Upper lobe of right lung (tissue), 1 donor: ENCODE measurements around the gene NOL4. TPM values are rescaled to one million over a fixed set of nuclear protein-coding genes. Genes with fewer than 3 reads are reported as not detected.

ENCODE experiments used
- ATAC-seq: fragments of 200-7000 bp; cut with Tn5 transposase; one replicate; pipeline ENCODE4 v1.9.1; 2020; ENCODE audit warnings: mild to moderate bottlenecking, moderate library complexity
- DNase-seq: peaks from one replicate; pipeline ENCODE4 v3.0.0-alpha.2; 2020
- H3K27ac ChIP-seq: fragments of 200-600 bp; one replicate; pipeline ENCODE4 v1.8.0; 2022
- H3K27me3 ChIP-seq: fragments of 200-600 bp; one replicate; pipeline ENCODE4 v1.8.0; 2022; ENCODE audit warnings: mild to moderate bottlenecking
- H3K36me3 ChIP-seq: fragments of 200-600 bp; one replicate; pipeline ENCODE4 v1.8.0; 2022
- H3K4me1 ChIP-seq: fragments of 200-600 bp; one replicate; pipeline ENCODE4 v1.8.0; 2022
- H3K4me3 ChIP-seq: fragments of 200-600 bp; one replicate; pipeline ENCODE4 v1.8.0; 2022; ENCODE audit warnings: mild to moderate bottlenecking
- H3K9me3 ChIP-seq: fragments of 200-600 bp; one replicate; pipeline ENCODE4 v1.8.0; 2022
- intact Hi-C: fragments of 100-400 bp; cut with DNase I; formaldehyde crosslinking; loops from one replicate; pipeline ENCODE4 v1.11.0; 2022
- total RNA-seq: library from RNA; stranded (reverse); fragmentation: NEBNext Ultra II Directional; extraction: Animal tissue kit (Norgen Biotek cat#: 25700); gene quantifications from one replicate; pipeline ENCODE4 v1.2.1, GENCODE V29; 2021
- TF ChIP-seq, protein P1 (sequence below): fragments of 200-600 bp; IDR thresholded peaks from one replicate; pipeline ENCODE4 v1.8.0; 2022; ENCODE audit warnings: antibody characterized with exemption
- donor health status: DM: no; HTN: yes; CAD: no; lungs with severe emphysema.

The NOL4 gene
- total RNA-seq, 1 donor from 2014 or later: not detected

DNA sequence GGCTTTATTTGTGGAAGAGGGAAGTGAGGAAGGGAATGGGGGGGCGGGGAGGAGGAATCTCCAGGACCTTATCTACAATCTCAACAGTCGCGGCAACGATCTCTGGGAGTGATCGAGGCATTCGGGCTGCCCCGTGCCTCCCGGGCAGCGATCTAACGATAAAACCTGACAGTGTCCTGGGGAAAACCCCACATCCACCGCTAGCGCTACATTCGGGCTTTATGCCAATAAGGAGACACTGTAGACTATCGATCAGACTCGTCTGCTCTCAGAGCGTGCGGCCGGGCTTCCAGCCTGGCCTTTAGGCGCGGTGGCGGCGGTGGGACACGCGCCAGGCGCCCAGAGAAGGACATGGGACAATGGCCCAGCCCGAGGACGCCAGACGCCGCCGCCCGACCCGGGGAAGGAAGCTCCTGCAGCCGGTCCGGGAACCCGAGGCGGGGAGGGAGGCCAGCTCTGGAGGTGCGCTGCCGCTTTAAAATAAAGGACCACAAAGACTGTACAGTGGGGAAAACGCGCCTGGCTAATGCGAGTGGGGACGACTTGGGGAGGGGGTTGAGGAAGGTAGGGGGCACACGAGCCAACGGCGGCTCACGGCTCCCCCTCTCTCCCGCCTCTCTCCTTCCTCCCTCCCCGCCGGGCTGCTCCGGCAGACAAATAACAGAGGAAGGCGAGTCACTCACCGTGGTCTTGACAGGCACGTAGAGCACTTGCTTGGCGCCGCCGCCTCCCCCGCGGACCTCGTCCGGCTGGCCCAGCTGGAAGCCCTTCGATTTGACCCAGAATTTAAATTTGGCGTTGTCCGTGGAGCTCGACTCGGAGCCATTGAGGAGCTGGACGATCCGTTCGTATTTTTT, 2.2 kb downstream of the NOL4 start:
- Histone ChIP-seq H3K27ac (no peak overlapping the region), H3K4me3 (peak overlapping the region; percentile 39), H3K36me3 (no peaks in the 10 kb centered on the region), H3K27me3 (peaks cover 71% of the 10 kb centered on the region), H3K9me3 (no peaks in the 10 kb centered on the region), H3K4me1 (peaks cover 18% of the 10 kb centered on the region)
- TF ChIP-seq, protein P1, sequence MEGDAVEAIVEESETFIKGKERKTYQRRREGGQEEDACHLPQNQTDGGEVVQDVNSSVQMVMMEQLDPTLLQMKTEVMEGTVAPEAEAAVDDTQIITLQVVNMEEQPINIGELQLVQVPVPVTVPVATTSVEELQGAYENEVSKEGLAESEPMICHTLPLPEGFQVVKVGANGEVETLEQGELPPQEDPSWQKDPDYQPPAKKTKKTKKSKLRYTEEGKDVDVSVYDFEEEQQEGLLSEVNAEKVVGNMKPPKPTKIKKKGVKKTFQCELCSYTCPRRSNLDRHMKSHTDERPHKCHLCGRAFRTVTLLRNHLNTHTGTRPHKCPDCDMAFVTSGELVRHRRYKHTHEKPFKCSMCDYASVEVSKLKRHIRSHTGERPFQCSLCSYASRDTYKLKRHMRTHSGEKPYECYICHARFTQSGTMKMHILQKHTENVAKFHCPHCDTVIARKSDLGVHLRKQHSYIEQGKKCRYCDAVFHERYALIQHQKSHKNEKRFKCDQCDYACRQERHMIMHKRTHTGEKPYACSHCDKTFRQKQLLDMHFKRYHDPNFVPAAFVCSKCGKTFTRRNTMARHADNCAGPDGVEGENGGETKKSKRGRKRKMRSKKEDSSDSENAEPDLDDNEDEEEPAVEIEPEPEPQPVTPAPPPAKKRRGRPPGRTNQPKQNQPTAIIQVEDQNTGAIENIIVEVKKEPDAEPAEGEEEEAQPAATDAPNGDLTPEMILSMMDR: no peak
- peak; percentile 23 for ATAC-seq
- intact Hi-C loops: no loop called here
- peak; percentile 64 for DNase-seq

DNA sequence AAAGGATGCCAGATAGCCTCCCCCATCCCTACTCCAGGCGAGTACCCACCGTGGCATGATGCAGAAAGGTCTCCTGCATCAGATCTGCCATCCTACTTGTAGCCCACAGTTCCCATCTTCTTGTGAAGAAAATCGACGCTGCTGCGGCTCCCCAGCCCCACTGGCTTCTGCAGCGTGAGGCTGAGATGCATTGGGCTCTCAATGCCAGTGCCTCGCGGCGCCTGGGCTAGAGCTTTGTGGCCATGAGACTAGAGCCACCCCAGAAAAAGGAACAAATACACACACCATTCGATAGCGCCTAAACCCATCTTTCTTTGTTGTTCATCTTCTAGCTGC, 2.8 kb downstream of the NOL4 start:
- H3K4me1 ChIP-seq: peaks cover 18% of the 10 kb centered on the region
- intact Hi-C loops: no loop called here
- H3K4me3 ChIP-seq: peak overlapping the region; percentile 39
- DNase-seq: no peak
- H3K27ac ChIP-seq: no peak overlapping the region
- ATAC-seq: no peak
- H3K36me3 ChIP-seq: no peaks in the 10 kb centered on the region
- peaks cover 68% of the 10 kb centered on the region for H3K27me3 ChIP-seq
- H3K9me3 ChIP-seq: no peaks in the 10 kb centered on the region
- TF ChIP-seq, protein P1: no peak

DNA sequence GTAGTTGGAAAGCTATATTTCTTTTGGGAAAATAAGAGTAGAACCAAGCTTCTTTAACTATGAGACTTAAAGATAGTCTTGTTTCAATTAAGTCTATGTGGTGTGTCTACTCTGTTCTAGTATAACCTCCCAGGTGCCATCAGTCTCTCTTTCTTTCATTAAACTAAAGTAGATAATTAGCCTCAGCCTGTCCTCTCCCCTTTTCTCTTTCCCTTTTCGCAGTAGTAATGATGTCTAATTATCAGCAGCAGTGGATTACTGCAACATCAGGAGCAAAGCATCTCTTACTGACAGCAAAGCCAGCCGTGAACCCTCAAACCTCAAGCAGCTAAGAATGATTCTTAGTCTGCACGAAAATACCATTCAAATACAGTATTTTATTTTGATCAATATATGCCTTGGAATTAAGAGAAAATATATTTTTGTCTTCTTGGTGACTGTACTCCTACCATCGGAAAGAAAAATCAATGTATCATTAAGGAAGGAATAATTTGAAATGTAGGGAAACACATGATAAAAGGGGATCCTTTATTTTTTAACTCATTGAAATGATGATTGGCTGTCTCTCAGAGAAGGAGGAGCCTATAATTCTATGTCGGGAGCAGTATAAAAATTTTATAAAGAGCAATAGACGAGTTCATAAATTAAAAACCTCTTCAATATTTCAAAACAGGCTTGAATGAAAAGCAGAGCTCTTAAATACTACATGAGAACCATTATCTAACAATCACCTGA, 4.5 kb downstream of the NOL4 start:
- TF ChIP-seq, protein P1: no peak
- intact Hi-C loops: no loop called here
- ATAC-seq (no peak), DNase-seq (no peak)
- Histone ChIP-seq H3K4me3 (no peak overlapping the region), H3K27me3 (peaks cover 52% of the 10 kb centered on the region), H3K27ac (no peak overlapping the region), H3K36me3 (no peaks in the 10 kb centered on the region), H3K4me1 (peaks cover 18% of the 10 kb centered on the region), H3K9me3 (no peaks in the 10 kb centered on the region)

DNA sequence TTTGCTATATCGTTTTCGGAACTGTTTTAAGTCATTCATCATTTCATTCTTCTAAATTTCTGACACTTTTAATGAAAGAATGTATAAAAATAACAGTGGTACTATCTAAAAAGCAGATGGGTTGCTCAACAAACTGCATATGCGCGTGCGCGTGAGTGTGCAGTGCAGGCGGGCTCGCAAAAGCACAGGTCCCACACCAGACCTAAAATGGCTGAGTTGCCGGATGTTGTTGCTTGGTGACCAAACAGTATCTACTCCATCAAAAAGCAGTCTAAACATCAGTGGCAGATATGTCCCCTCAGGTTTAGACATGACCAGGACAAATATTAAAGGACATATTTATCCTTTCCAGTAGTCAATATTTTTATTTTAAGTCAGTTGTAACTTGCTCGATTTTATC, 5.1 kb downstream of the NOL4 start:
- no peaks in the 10 kb centered on the region for H3K36me3 ChIP-seq
- DNase-seq (no peak), ATAC-seq (no peak)
- H3K4me3 ChIP-seq: no peak overlapping the region
- H3K9me3 ChIP-seq: no peaks in the 10 kb centered on the region
- intact Hi-C loops: no loop called here
- TF ChIP-seq, protein P1: no peak
- H3K27me3 ChIP-seq: peaks cover 46% of the 10 kb centered on the region
- H3K4me1 ChIP-seq: peaks cover 18% of the 10 kb centered on the region
- H3K27ac ChIP-seq: no peak overlapping the region

DNA sequence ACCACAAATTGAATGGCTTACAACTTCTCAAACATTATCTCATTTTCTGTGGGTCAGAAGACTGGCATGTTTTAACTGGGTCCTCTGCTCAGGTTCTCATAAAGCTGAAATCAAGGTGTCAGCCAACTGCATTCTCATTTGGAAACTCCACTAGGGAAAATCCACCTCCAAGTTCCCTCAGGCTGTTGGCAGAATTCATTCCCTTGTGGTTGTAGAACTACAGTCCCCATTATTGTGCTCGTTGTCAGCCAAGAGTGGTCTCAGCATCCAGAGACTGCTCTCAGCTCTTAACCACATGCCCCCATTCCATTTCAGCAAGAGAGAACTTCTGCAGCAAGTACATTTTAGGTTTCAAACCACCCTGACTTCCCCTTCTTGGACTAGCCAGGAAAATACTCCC, 12.2 kb downstream of the NOL4 start:
- Histone ChIP-seq H3K27me3 (no peaks in the 10 kb centered on the region), H3K36me3 (no peaks in the 10 kb centered on the region), H3K4me3 (no peak overlapping the region), H3K27ac (no peak overlapping the region), H3K4me1 (no peaks in the 10 kb centered on the region), H3K9me3 (no peaks in the 10 kb centered on the region)
- intact Hi-C loops: no loop called here
- TF ChIP-seq, protein P1: no peak
- ATAC-seq: no peak
- DNase-seq: no peak
